ENCODE measurements around the gene AMBP.

- no peak for TF ChIP-seq CTCF (IDR thresholded peaks at IDR 0.05)
- TF ChIP-seq EZH2 (IDR thresholded peaks at IDR 0.05; ENCODE audit: borderline replicate concordance, insufficient read depth, low read depth, low read length, poor library complexity, severe bottlenecking) = no peak
These were observed 23.0 kb downstream of the AMBP start for GRCh38 chr9:114055061-114055460.
